ENCODE data around the gene YPEL1. TPM values are rescaled to one million over a fixed set of nuclear protein-coding genes. Genes with fewer than 3 reads are reported as not detected.
A peak's percentile ranks its signal among the peaks of the same experiment; 100 is the strongest.

YPEL1 gene
- total and polyA plus RNA-seq, 2 donors (not counting 1 experiment from before 2014, with no cell fraction given): 14.9 to 17.0 TPM

DNA sequence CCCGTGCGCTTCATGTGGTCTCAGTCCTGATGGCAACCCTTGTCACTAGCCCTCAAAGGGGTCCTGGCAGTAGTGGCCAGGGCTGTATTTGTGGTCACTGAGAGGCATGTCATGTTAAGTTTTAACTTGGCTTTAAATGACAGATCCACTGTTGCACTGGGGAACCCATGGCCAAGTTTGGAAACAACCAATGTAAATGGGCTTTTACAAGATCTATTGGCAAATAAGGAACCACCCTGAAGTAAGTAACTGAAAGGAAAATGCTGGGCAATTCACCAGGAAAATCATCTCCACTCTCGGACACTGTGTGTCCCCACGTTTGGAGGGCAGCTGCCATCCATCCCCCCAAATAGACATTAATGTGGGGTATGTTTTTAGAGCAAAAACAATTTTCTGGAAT, 8.4 kb downstream of the YPEL1 start:
- H3K27ac ChIP-seq (ENCODE audit: low read length in 2 of 2): no peak overlapping the region
- intact Hi-C loops (cut with micrococcal nuclease): loop anchor here (2.0 kb wide), 1 partner anchor 14 kb away; no protein-coding TSS in a partner anchor
- no peak overlapping the region for H3K27ac Mint-ChIP-seq
- H3K9ac ChIP-seq (ENCODE audit: low read length): no peak overlapping the region
- no peaks in the 10 kb centered on the region for H3K9me3 ChIP-seq (ENCODE audit: control extremely low read depth in 1 of 3, control insufficient read depth in 2 of 3, insufficient read depth in 1 of 3, low read length in 2 of 3)
- H3K4me2 ChIP-seq (replicated peaks; ENCODE audit: low read depth, low read length, poor library complexity, severe bottlenecking): peak overlapping the region; percentile 17
- no peak for TF ChIP-seq CTCF (IDR thresholded peaks at IDR 0.05)
- no peak for TF ChIP-seq EZH2 (IDR thresholded peaks at IDR 0.05; ENCODE audit: borderline replicate concordance, insufficient read depth, low read depth, low read length, poor library complexity, severe bottlenecking)
- peaks cover 0 to 15% of the 10 kb centered on the region in 2 experiments for H3K36me3 ChIP-seq (replicated peaks in 1 of 2; ENCODE audit: control extremely low read depth in 1 of 2, control insufficient read depth in 1 of 2, extremely low read depth in 1 of 2, insufficient read depth in 2 of 2, low read length in 1 of 2)
- H3K27me3 ChIP-seq (replicated peaks in 1 of 4; ENCODE audit: control extremely low read depth in 1 of 4, control insufficient read depth in 3 of 4, insufficient read depth in 4 of 4, low read length in 3 of 4): no peaks in the 10 kb centered on the region
- peaks cover 12 to 26% of the 10 kb centered on the region in 2 donors for H3K4me1 ChIP-seq (ENCODE audit: control insufficient read depth in 2 of 2, insufficient read depth in 2 of 2, low read length in 2 of 2)
- H3K79me2 ChIP-seq (ENCODE audit: control insufficient read depth, insufficient read depth, low read length): peaks cover 90% of the 10 kb centered on the region
- CTCF ChIA-PET: no interaction called here
- H4K20me1 ChIP-seq (ENCODE audit: control insufficient read depth, insufficient read depth, low read length, poor library complexity, severe bottlenecking): peaks cover 62% of the 10 kb centered on the region
- H3K9me3 Mint-ChIP-seq (ENCODE audit: insufficient read depth): no peaks in the 10 kb centered on the region
- 100% methylated on average over 2 of the region's 4 CpGs for WGBS (ENCODE audit: insufficient coverage)
- H3K4me1 Mint-ChIP-seq: peaks cover 25% of the 10 kb centered on the region
- POLR2A ChIA-PET: interaction anchor here (1.4 kb wide), 1 partner anchor 8 kb away, joined by 3 read pairs; the partner anchor contains the start of gene YPEL1
- H3K4me3 ChIP-seq (ENCODE audit: control extremely low read depth in 1 of 5, extremely low read depth in 1 of 5, insufficient read depth in 1 of 5, low read depth in 2 of 5, low read length in 4 of 5): no peak overlapping the region
- no peak overlapping the region for H3K4me3 Mint-ChIP-seq
- ATAC-seq (ENCODE audit: low read depth): no peak
- H2AFZ ChIP-seq (ENCODE audit: insufficient read depth, low read depth, low read length, poor library complexity, severe bottlenecking): no peak overlapping the region
- no peak for DNase-seq
- no peaks in the 10 kb centered on the region for H3K27me3 Mint-ChIP-seq

- Histone ChIP-seq H3K36me3 (replicated peaks in 1 of 2; ENCODE audit: control extremely low read depth in 1 of 2, control insufficient read depth in 1 of 2, extremely low read depth in 1 of 2, insufficient read depth in 2 of 2, low read length in 1 of 2) (peaks cover 0 to 12% of the 10 kb centered on the region in 2 experiments), H3K27me3 (replicated peaks in 1 of 4; ENCODE audit: control extremely low read depth in 1 of 4, control insufficient read depth in 3 of 4, insufficient read depth in 4 of 4, low read length in 3 of 4) (no peaks in the 10 kb centered on the region), H3K79me2 (ENCODE audit: control insufficient read depth, insufficient read depth, low read length) (peaks cover 90% of the 10 kb centered on the region), H3K4me3 (ENCODE audit: control extremely low read depth in 1 of 5, extremely low read depth in 1 of 5, insufficient read depth in 1 of 5, low read depth in 2 of 5, low read length in 4 of 5) (no peak overlapping the region), H3K9ac (ENCODE audit: low read length) (no peak overlapping the region), H2AFZ (ENCODE audit: insufficient read depth, low read depth, low read length, poor library complexity, severe bottlenecking) (no peak overlapping the region), H3K4me2 (replicated peaks; ENCODE audit: low read depth, low read length, poor library complexity, severe bottlenecking) (peak overlapping the region; percentile 17), H3K27ac (ENCODE audit: low read length in 2 of 2) (no peak overlapping the region), H3K4me1 (ENCODE audit: control insufficient read depth in 2 of 2, insufficient read depth in 2 of 2, low read length in 2 of 2) (peaks cover 12 to 21% of the 10 kb centered on the region in 2 donors), H4K20me1 (ENCODE audit: control insufficient read depth, insufficient read depth, low read length, poor library complexity, severe bottlenecking) (peaks cover 62% of the 10 kb centered on the region), H3K9me3 (ENCODE audit: control extremely low read depth in 1 of 3, control insufficient read depth in 2 of 3, insufficient read depth in 1 of 3, low read length in 2 of 3) (no peaks in the 10 kb centered on the region)
- Mint-ChIP-seq H3K9me3 (ENCODE audit: insufficient read depth) (no peaks in the 10 kb centered on the region), H3K4me3 (no peak overlapping the region), H3K27ac (peak overlapping the region; percentile 10), H3K27me3 (no peaks in the 10 kb centered on the region), H3K4me1 (peaks cover 24% of the 10 kb centered on the region)
- peak; percentile 32 for TF ChIP-seq CTCF (IDR thresholded peaks at IDR 0.05)
- TF ChIP-seq EZH2 (IDR thresholded peaks at IDR 0.05; ENCODE audit: borderline replicate concordance, insufficient read depth, low read depth, low read length, poor library complexity, severe bottlenecking): no peak
- DNase-seq (no peak), ATAC-seq (ENCODE audit: low read depth) (peak; percentile 67)
- ChIA-PET CTCF (interaction anchor here (1.5 kb wide), 1 partner anchor 13 kb away, joined by 4 read pairs; no protein-coding TSS in a partner anchor), POLR2A (interaction anchor here (1.4 kb wide), 1 partner anchor 9 kb away, joined by 3 read pairs; the partner anchor contains the start of gene YPEL1)
- 32% methylated on average over 5 of the region's 5 CpGs for WGBS (ENCODE audit: insufficient coverage)
- intact Hi-C loops (cut with micrococcal nuclease): loop anchor here (2.0 kb wide), 1 partner anchor 14 kb away; no protein-coding TSS in a partner anchor
These were observed 8.9 kb downstream of the YPEL1 start for GRCh38 chr22:21726650-21727049.

All from B cell (primary cell).